ENCODE data around the gene SNX6. TPM values are rescaled to one million over a fixed set of nuclear protein-coding genes. Genes with fewer than 3 reads are reported as not detected.
"Not testable (repeated sequence)": the region's sequence is repeated elsewhere in the genome, so short reads cannot be mapped to it uniquely, and the experiment has no call there.

Gene SNX6
- total and polyA plus RNA-seq, 4 donors, result 63.0 to 119 (median 93.8) TPM

DNA sequence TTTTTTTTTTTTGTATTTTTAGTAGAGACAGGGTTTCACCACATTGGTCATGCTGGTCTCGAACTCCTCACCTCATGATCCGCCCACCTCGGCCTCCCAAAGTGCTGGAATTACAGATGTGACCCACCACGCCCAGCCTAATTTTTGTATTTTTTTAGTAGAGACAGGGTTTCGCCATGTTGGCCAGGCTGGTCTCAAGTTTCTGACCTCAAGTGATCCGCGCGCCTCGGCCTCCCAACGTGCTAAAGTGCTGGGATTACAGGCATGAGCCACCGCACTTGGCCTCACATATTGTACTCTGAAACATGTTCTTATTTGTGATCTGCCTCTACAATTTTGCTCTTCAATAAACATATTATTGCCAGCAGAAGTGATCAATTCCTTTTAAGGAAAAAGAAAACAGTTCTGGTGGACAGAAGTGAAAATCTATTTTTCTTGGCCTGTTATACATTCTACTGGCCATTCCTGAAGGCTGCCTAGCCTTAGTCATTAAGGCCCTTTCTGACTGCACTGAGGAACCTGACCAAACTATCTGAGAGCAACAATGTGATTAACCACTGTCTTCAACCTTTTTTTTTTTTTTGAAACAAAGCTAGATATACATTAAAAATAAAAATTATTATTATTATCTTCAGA is 36.1 kb downstream of the SNX6 start:
- Histone ChIP-seq H3K36me3 (ENCODE audit: control insufficient read depth, insufficient read depth, low read length) (peaks cover 68% of the 10 kb centered on the region), H3K27ac (ENCODE audit: low read depth, low read length) (no peak overlapping the region), H3K27me3 (ENCODE audit: control insufficient read depth, insufficient read depth, low read length) (no peaks in the 10 kb centered on the region), H3K4me1 (ENCODE audit: control insufficient read depth, insufficient read depth, low read length) (no peaks in the 10 kb centered on the region), H3K9me3 (ENCODE audit: control insufficient read depth, insufficient read depth, low read length) (no peaks in the 10 kb centered on the region), H3K4me3 (ENCODE audit: low read depth, low read length) (no peak overlapping the region)
- 100% methylated on average over 1 of the region's 11 CpGs for WGBS (ENCODE audit: insufficient coverage)
- DNase-seq (ENCODE audit: low read depth in 4 of 6, low spot score in 6 of 6), result no peak

DNA sequence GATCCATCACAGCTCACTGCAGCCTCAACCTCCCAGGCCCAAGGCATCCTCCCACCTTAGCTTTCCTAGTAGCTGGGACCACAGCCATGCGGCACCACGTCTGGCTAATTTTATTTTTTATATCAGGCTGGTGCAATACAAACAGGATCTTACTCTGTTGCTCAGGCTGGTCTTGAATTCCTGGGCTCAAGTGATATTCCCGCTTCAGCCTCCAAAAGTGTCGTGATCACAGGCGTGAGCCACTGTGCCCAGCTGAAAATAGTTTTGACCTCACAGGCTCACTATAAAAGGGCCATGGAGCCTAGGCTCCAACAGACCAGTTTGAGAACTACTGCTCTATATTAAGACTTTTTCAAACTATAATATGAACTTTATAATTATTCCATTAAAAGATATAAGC is 37.3 kb downstream of the SNX6 start:
- no peak overlapping the region for H3K27ac ChIP-seq (ENCODE audit: low read depth, low read length)
- peaks cover 68% of the 10 kb centered on the region for H3K36me3 ChIP-seq (ENCODE audit: control insufficient read depth, insufficient read depth, low read length)
- no peak overlapping the region for H3K4me3 ChIP-seq (ENCODE audit: low read depth, low read length)
- H3K4me1 ChIP-seq (ENCODE audit: control insufficient read depth, insufficient read depth, low read length), result no peaks in the 10 kb centered on the region
- 96% methylated on average over 4 of the region's 5 CpGs for WGBS (ENCODE audit: insufficient coverage)
- no peaks in the 10 kb centered on the region for H3K9me3 ChIP-seq (ENCODE audit: control insufficient read depth, insufficient read depth, low read length)
- DNase-seq (ENCODE audit: low read depth in 4 of 6, low spot score in 6 of 6), result no peak
- no peaks in the 10 kb centered on the region for H3K27me3 ChIP-seq (ENCODE audit: control insufficient read depth, insufficient read depth, low read length)

DNA sequence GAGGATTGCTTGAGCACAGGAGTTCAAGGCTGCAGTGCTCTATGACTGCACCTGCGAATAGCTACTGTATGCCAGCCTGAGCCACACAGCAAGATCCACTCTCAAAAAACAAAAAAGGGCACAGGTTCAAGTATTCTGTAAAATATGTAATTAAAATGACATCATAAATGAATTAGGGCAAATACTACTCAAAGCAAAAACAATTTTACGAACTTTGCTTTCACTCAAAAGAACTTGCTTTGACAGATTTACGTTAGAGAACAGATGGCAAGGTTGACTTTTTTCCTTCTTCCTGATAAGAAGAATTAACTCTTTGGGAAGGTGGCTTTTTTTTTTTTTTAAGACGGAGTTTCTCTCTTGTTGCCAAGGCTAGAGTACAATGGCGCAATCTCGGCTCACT is 46.4 kb downstream of the SNX6 start:
- no peak for DNase-seq (ENCODE audit: low read depth in 4 of 6, low spot score in 6 of 6)
- Histone ChIP-seq H3K9me3 (ENCODE audit: control insufficient read depth, insufficient read depth, low read length) (no peaks in the 10 kb centered on the region), H3K36me3 (ENCODE audit: control insufficient read depth, insufficient read depth, low read length) (peaks cover 67% of the 10 kb centered on the region), H3K4me1 (ENCODE audit: control insufficient read depth, insufficient read depth, low read length) (no peaks in the 10 kb centered on the region), H3K4me3 (ENCODE audit: low read depth, low read length) (no peak overlapping the region), H3K27ac (ENCODE audit: low read depth, low read length) (no peak overlapping the region), H3K27me3 (ENCODE audit: control insufficient read depth, insufficient read depth, low read length) (no peaks in the 10 kb centered on the region)
- no CpG with 5 or more reads among the region's 6 CpGs for WGBS (ENCODE audit: insufficient coverage)

DNA sequence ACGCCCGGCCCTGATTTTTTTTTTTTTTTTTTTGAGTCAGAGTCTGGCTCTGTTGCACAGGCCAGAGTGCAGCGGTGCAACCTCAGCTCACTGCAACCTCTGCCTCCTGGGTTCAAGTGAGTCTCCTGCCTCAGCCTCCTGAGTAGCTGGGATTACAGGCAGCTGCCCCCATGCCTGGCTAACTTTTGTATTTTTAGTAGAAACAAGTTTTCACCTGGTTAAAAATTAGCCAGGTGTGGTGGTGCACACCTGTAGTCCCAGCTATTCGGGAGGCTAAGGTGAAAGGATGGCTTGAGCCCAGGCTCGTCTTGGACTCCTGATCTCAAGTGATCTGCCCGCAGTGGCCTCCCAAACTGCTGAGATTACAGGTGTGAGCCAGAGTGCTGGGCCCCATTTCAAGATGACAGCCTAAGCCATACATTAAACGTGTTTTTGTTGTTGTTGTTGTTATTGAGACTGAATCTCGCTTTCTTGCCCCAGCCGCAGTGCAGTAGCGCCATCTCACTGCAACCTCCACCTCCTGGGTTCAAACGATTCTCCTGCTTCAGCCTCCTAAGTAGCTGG is 47.7 kb downstream of the SNX6 start:
- WGBS (ENCODE audit: insufficient coverage), result 100% methylated on average over 6 of the region's 11 CpGs
- Histone ChIP-seq H3K4me1 (ENCODE audit: control insufficient read depth, insufficient read depth, low read length) (no peaks in the 10 kb centered on the region), H3K27me3 (ENCODE audit: control insufficient read depth, insufficient read depth, low read length) (no peaks in the 10 kb centered on the region), H3K4me3 (ENCODE audit: low read depth, low read length) (no peak overlapping the region), H3K27ac (ENCODE audit: low read depth, low read length) (no peak overlapping the region), H3K36me3 (ENCODE audit: control insufficient read depth, insufficient read depth, low read length) (peaks cover 70% of the 10 kb centered on the region), H3K9me3 (ENCODE audit: control insufficient read depth, insufficient read depth, low read length) (no peaks in the 10 kb centered on the region)
- no peak for DNase-seq (ENCODE audit: low read depth in 4 of 6, low spot score in 6 of 6)

DNA sequence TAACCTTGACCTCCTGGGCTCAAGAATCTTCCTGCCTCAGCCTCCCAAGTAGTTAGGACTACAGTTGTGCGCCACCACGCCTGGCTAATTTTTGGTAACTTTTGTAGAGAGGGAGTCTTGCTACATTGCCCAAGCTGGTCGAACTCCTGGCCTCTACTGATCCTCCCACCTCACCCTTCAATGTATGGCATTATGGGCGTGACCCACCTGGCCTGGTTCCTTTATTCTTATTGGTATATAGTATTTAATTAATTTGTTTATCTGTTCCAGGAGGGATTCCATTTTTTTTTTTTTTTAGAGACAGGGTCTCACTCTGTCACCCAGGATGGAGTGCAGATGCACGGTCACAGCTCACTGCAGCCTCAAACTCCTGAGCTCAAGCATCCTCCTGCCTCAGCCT is 49.6 kb downstream of the SNX6 start:
- Histone ChIP-seq H3K9me3 (ENCODE audit: control insufficient read depth, insufficient read depth, low read length) (no peaks in the 10 kb centered on the region), H3K36me3 (ENCODE audit: control insufficient read depth, insufficient read depth, low read length) (peaks cover 66% of the 10 kb centered on the region), H3K27me3 (ENCODE audit: control insufficient read depth, insufficient read depth, low read length) (no peaks in the 10 kb centered on the region), H3K27ac (ENCODE audit: low read depth, low read length) (no peak overlapping the region), H3K4me1 (ENCODE audit: control insufficient read depth, insufficient read depth, low read length) (no peaks in the 10 kb centered on the region), H3K4me3 (ENCODE audit: low read depth, low read length) (no peak overlapping the region)
- DNase-seq (ENCODE audit: low read depth in 4 of 6, low spot score in 6 of 6), result no peak
- 100% methylated on average over 1 of the region's 5 CpGs for WGBS (ENCODE audit: insufficient coverage)

DNA sequence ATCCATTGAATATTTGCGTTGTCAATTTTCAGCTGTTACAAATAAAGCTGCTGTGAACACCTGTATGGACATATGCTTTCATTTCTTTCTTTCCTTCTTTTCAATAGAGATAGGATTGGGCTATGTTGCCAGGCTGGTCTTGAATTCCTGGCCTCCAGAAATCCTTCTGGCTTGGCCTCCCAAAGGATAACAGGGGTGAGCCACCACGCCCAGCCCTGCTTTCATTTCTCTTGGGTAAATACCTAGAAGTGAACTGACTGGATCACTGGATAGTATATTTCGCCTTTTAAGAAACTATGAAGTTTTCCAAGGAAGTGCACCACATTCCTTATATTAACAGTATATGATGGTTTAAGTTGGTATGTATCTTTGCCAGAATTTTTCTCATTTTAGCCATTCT is 58.2 kb downstream of the SNX6 start:
- Histone ChIP-seq H3K36me3 (ENCODE audit: control insufficient read depth, insufficient read depth, low read length) (peaks cover 61% of the 10 kb centered on the region), H3K27ac (ENCODE audit: low read depth, low read length) (no peak overlapping the region), H3K9me3 (ENCODE audit: control insufficient read depth, insufficient read depth, low read length) (no peaks in the 10 kb centered on the region), H3K4me1 (ENCODE audit: control insufficient read depth, insufficient read depth, low read length) (no peaks in the 10 kb centered on the region), H3K27me3 (ENCODE audit: control insufficient read depth, insufficient read depth, low read length) (no peaks in the 10 kb centered on the region), H3K4me3 (ENCODE audit: low read depth, low read length) (no peak overlapping the region)
- no peak for DNase-seq (ENCODE audit: low read depth in 4 of 6, low spot score in 6 of 6)
- WGBS (ENCODE audit: insufficient coverage), result no CpG with 5 or more reads among the region's 3 CpGs

DNA sequence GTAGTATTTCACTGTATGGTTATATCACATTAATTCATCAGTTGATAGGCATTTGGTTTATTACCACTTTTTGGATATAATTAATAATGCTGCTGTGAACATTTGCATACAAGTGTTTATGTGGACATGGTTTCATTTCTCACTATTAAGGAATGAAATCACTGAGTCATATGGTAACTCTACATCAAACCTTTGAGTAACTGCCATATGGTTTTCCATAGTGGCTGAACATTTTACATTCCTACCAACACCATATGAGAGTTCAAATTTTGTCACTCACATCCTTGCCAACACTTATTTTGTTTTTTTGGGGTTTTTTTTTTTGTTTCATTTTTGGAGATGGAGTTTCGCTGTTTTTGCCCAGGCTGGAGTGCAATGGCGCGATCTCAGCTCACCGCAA is 60.2 kb downstream of the SNX6 start:
- 100% methylated on average over 3 of the region's 4 CpGs for WGBS (ENCODE audit: insufficient coverage)

DNA sequence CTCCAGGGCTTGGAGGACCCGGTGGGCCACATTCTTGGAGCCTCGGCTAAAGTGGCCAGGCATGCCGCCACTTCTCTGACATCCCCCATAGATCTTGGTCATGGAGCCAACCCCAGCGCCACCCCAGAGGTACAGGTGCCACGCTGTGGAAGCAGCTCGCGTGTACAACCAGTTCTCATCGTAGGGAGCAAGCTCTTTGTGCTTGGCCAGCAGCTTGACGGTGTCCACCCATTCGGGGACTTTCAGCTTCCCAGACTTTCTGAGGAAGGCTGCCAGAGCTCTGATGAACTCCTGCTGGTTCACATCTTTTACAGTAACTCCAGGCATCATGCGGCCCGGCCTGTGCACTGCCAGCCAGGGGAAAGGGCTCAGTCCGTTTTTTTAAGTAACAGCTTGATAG is 61.1 kb downstream of the SNX6 start:
- Histone ChIP-seq H3K4me1 (ENCODE audit: control insufficient read depth, insufficient read depth, low read length) (no peaks in the 10 kb centered on the region), H3K9me3 (ENCODE audit: control insufficient read depth, insufficient read depth, low read length) (no peaks in the 10 kb centered on the region), H3K36me3 (ENCODE audit: control insufficient read depth, insufficient read depth, low read length) (peaks cover 75% of the 10 kb centered on the region), H3K27ac (ENCODE audit: low read depth, low read length) (no peak overlapping the region), H3K27me3 (ENCODE audit: control insufficient read depth, insufficient read depth, low read length) (no peaks in the 10 kb centered on the region), H3K4me3 (ENCODE audit: low read depth, low read length) (no peak overlapping the region)
- no peak for DNase-seq (ENCODE audit: low read depth in 4 of 6, low spot score in 6 of 6)
- 92% methylated on average over 12 of the region's 13 CpGs for WGBS (ENCODE audit: insufficient coverage)

More for the DNA sequence above, 60.2 kb downstream of the SNX6 start:
- H3K4me3 ChIP-seq (ENCODE audit: low read depth, low read length), result no peak overlapping the region
- no peak overlapping the region for H3K27ac ChIP-seq (ENCODE audit: low read depth, low read length)
- peaks cover 73% of the 10 kb centered on the region for H3K36me3 ChIP-seq (ENCODE audit: control insufficient read depth, insufficient read depth, low read length)
- H3K4me1 ChIP-seq (ENCODE audit: control insufficient read depth, insufficient read depth, low read length), result no peaks in the 10 kb centered on the region
- H3K9me3 ChIP-seq (ENCODE audit: control insufficient read depth, insufficient read depth, low read length), result no peaks in the 10 kb centered on the region
- DNase-seq (ENCODE audit: low read depth in 4 of 6, low spot score in 6 of 6), result no peak
- H3K27me3 ChIP-seq (ENCODE audit: control insufficient read depth, insufficient read depth, low read length), result no peaks in the 10 kb centered on the region

DNA sequence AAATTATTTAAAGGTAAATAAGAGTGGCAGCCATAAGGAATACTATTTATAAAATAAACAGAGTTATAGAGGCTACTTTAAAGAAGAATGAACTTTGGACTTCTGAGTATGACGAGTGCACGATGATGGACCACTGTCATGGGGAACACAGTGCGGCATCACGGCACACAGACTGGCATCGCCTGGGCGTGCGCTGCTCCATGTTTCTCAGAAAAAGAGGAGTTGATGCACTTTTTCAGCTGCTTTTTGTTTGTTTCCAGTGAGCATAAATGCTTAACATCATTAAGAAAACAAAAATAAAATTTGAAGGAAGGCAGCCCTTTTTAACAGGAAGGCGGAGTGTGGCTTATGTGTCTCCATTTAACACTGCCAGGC is 67.2 kb downstream of the SNX6 start:
- Histone ChIP-seq H3K4me3 (ENCODE audit: low read depth, low read length) (no peak overlapping the region), H3K36me3 (ENCODE audit: control insufficient read depth, insufficient read depth, low read length) (peaks cover 40% of the 10 kb centered on the region), H3K4me1 (ENCODE audit: control insufficient read depth, insufficient read depth, low read length) (no peaks in the 10 kb centered on the region), H3K27ac (ENCODE audit: low read depth, low read length) (no peak overlapping the region), H3K27me3 (ENCODE audit: control insufficient read depth, insufficient read depth, low read length) (no peaks in the 10 kb centered on the region), H3K9me3 (ENCODE audit: control insufficient read depth, insufficient read depth, low read length) (no peaks in the 10 kb centered on the region)
- no peak for DNase-seq (ENCODE audit: low read depth in 4 of 6, low spot score in 6 of 6)
- 90% methylated on average over 6 of the region's 8 CpGs for WGBS (ENCODE audit: insufficient coverage)

DNA sequence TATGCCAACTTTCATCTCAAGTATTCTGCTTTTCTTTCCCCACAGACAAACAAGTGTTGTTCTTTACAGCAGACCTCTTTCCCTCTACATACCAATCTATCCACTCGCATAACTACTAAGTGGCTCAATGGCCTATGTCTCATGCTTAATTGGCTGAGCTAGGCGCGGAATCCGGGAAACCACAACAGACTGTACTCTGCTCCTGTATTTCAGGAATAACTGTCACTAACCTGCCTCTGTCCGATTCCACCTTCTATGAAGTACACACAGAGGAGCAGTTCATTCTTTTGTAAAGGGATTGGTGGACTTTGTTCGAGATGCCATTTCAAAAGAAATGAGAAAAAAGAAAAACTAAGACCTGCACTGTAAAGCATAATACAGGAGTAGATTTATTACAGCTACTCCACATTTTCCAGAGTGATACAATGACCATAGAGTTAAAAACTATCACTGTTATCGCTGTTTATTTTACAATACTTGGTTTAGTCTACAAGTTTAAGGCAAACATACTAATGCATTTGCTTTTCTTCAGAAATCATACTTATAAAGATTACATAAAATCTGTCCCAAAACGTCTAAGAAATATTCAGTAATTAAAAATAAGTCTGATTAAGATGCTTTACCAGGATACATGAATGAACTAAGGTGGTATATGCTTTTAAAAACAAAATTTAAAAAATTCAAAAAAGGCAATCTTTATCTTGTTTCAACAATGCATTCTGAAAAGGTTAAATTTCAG is 67.7 kb downstream of the SNX6 start:
- H3K36me3 ChIP-seq (ENCODE audit: control insufficient read depth, insufficient read depth, low read length), result peaks cover 38% of the 10 kb centered on the region
- DNase-seq (ENCODE audit: low read depth in 4 of 6, low spot score in 6 of 6); H3K4me3 ChIP-seq (ENCODE audit: low read depth, low read length); H3K27me3 ChIP-seq (ENCODE audit: control insufficient read depth, insufficient read depth, low read length); H3K4me1 ChIP-seq (ENCODE audit: control insufficient read depth, insufficient read depth, low read length); H3K9me3 ChIP-seq (ENCODE audit: control insufficient read depth, insufficient read depth, low read length); H3K27ac ChIP-seq (ENCODE audit: low read depth, low read length): not testable (repeated sequence)
- no CpG with 5 or more reads among the region's 8 CpGs for WGBS (ENCODE audit: insufficient coverage)

Data from spinal cord (tissue), 10 donors.